ENCODE results near the gene STRBP. TPM values are rescaled to one million over a fixed set of nuclear protein-coding genes. Genes with fewer than 3 reads are reported as not detected.
"Not testable (repeated sequence)": the region's sequence is repeated elsewhere in the genome, so short reads cannot be mapped to it uniquely, and the experiment has no call there.

The STRBP gene
- total and polyA plus RNA-seq, 5 donors from 2014 or later = 14.9 to 18.2 (median 15.4) TPM

DNA sequence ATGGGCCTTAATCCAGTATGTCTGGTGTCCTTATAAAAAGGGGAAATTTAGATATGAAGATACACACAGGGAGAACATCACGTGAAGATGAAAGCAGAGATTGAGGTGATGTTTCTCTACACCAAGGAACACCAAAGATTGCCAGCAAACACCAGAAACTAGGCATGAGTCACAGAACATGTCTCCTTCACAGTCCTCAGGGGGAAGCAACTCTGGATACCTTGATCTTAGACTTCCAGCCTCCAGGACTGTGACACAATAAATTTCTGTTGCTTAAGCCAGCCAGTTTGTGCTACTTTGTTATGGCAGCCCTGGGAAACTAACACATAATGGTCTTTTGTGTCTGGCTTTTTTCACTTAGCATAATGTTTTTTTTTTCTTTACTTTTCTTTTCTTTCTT lies 41.2 kb upstream of the STRBP start:
- H3K36me3 ChIP-seq (ENCODE audit: control insufficient read depth, insufficient read depth, low read length) = no peaks in the 10 kb centered on the region
- H3K4me3 ChIP-seq (ENCODE audit: low read depth, low read length) = no peak overlapping the region
- H3K4me1 Mint-ChIP-seq = peaks cover 0 to 12% (median 7%) of the 10 kb centered on the region in 4 donors
- peaks cover 6% of the 10 kb centered on the region for H3K4me1 ChIP-seq (ENCODE audit: control insufficient read depth, insufficient read depth, low read length, poor library complexity, severe bottlenecking)
- H3K27ac Mint-ChIP-seq = no peak overlapping the region
- H3K36me3 Mint-ChIP-seq = no peaks in the 10 kb centered on the region
- no peak overlapping the region for H3K27ac ChIP-seq (ENCODE audit: insufficient read depth, low read length, poor library complexity, severe bottlenecking)
- H3K9me3 Mint-ChIP-seq = no peaks in the 10 kb centered on the region
- no peaks in the 10 kb centered on the region for H3K27me3 ChIP-seq (ENCODE audit: control insufficient read depth, insufficient read depth, low read length)
- DNase-seq (no peak), ATAC-seq (ENCODE audit: low read depth in 2 of 2) (no peak)
- H3K9me3 ChIP-seq (ENCODE audit: control insufficient read depth in 2 of 2, low read length in 2 of 2) = no peaks in the 10 kb centered on the region
- peaks cover 4% of the 10 kb centered on the region for H3K27me3 Mint-ChIP-seq
- H3K4me3 Mint-ChIP-seq = no peak overlapping the region

DNA sequence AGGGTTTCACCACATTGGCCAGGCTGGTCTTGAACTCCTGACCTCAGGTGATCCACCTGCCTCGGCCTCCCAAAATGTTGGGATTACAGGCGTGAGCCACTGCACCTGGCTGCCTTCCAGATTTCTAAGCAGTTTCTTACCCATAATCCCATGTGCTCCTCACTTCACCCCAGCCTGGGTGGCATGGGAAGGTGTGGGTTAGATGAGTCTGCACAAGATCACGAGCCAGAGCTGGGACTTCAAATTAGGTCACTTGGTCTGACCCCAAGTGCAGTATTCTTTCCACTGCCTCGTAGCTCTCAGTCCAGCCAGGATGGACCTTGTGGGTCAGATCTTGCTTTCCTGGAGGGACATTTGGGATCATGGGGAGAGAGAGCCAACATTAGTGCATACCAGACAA lies 37.5 kb upstream of the STRBP start:
- Mint-ChIP-seq H3K27ac (no peak overlapping the region), H3K4me1 (peaks cover 0 to 23% (median 11%) of the 10 kb centered on the region in 4 donors), H3K4me3 (peak overlapping the region in 1 of 4 donors; percentile 22), H3K36me3 (no peaks in the 10 kb centered on the region), H3K27me3 (peaks cover 4% of the 10 kb centered on the region), H3K9me3 (no peaks in the 10 kb centered on the region)
- no peak overlapping the region for H3K4me3 ChIP-seq (ENCODE audit: low read depth, low read length)
- no peaks in the 10 kb centered on the region for H3K27me3 ChIP-seq (ENCODE audit: control insufficient read depth, insufficient read depth, low read length)
- no peak for ATAC-seq (ENCODE audit: low read depth in 2 of 2)
- H3K27ac ChIP-seq (ENCODE audit: insufficient read depth, low read length, poor library complexity, severe bottlenecking) = no peak overlapping the region
- DNase-seq = no peak
- no peaks in the 10 kb centered on the region for H3K9me3 ChIP-seq (ENCODE audit: control insufficient read depth in 2 of 2, low read length in 2 of 2)
- no peaks in the 10 kb centered on the region for H3K36me3 ChIP-seq (ENCODE audit: control insufficient read depth, insufficient read depth, low read length)
- H3K4me1 ChIP-seq (ENCODE audit: control insufficient read depth, insufficient read depth, low read length, poor library complexity, severe bottlenecking) = peaks cover 12% of the 10 kb centered on the region

DNA sequence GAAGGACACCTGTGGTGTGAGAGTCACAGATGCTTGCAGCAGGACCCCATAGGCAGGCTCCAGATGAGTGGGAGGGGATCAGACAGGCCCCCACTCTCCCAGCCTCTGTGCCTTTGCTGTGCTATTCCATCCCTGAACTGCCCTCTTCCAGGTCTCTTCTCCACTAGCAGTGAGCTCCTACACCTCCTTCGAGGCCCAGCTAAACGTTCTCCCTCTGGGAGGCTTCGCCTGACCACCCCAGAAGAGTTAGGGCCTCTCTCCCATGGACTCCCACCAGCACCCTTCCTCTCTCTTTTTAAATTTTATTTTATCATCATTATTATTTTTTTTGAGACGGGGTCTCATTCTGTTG lies 35.9 kb upstream of the STRBP start:
- Histone ChIP-seq H3K4me1 (ENCODE audit: control insufficient read depth, insufficient read depth, low read length, poor library complexity, severe bottlenecking) (peaks cover 12% of the 10 kb centered on the region), H3K27me3 (ENCODE audit: control insufficient read depth, insufficient read depth, low read length) (no peaks in the 10 kb centered on the region), H3K27ac (ENCODE audit: insufficient read depth, low read length, poor library complexity, severe bottlenecking) (no peak overlapping the region), H3K4me3 (ENCODE audit: low read depth, low read length) (no peak overlapping the region), H3K36me3 (ENCODE audit: control insufficient read depth, insufficient read depth, low read length) (no peaks in the 10 kb centered on the region), H3K9me3 (ENCODE audit: control insufficient read depth in 2 of 2, low read length in 2 of 2) (no peaks in the 10 kb centered on the region)
- peak overlapping the region in 2 of 4 donors; percentile 72 to 86 for H3K4me3 Mint-ChIP-seq
- no peak for DNase-seq
- H3K36me3 Mint-ChIP-seq = no peaks in the 10 kb centered on the region
- peak overlapping the region; percentile 39 to 91 (median 45) for H3K27ac Mint-ChIP-seq
- H3K9me3 Mint-ChIP-seq = no peaks in the 10 kb centered on the region
- no peak for ATAC-seq (ENCODE audit: low read depth in 2 of 2)
- peaks cover 1% of the 10 kb centered on the region for H3K27me3 Mint-ChIP-seq
- peaks cover 0 to 23% (median 11%) of the 10 kb centered on the region in 4 donors for H3K4me1 Mint-ChIP-seq

DNA sequence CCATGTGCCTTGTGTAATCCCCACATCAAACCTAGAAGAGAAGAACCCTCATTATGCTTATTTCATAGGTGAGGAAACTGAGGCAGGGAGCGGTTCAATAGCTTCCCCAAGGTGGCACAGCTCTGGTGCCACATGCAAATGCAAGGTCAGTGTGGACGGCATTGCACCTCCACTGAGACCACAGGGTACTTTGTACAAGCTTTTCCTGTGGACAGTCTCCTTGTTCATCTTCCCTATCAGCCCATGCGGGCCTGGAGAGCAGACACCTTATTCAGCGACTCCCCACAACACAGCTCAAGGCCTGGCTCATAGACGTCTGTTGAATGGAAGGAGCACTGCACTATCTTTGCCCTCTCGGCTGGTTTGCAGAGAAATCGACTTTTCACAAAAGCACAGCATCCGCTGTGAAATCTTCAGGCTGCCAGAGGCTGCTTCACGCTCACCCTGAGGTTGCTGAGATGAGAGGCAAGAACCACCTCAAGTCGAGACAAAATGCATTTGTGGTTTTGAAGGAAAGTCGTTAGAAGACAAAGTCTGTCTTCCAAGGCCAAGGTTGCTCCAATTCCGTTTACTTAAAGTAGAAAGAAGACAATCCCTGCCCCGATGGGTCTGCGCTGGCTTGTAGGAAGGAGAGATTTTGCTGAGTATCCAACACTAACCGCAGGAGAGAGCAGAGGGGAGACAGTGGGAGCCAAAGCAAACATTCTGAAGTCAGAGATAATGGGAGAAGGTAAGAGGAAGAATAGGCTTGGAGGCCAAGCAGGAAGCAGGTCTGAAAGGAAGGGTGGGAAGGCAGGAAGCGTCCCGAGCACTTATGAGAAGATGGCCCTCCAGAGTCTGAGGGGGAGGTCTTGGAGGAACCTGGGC lies 34.2 kb upstream of the STRBP start:
- Mint-ChIP-seq H3K27ac (peak overlapping the region in 2 of 3 donors; percentile 2 to 7), H3K36me3 (no peaks in the 10 kb centered on the region), H3K9me3 (no peaks in the 10 kb centered on the region), H3K4me1 (peaks cover 0 to 23% (median 11%) of the 10 kb centered on the region in 4 donors), H3K4me3 (no peak overlapping the region), H3K27me3 (no peaks in the 10 kb centered on the region)
- DNase-seq (no peak), ATAC-seq (ENCODE audit: low read depth in 2 of 2) (no peak)
- peaks cover 12% of the 10 kb centered on the region for H3K4me1 ChIP-seq (ENCODE audit: control insufficient read depth, insufficient read depth, low read length, poor library complexity, severe bottlenecking)
- no peak overlapping the region for H3K27ac ChIP-seq (ENCODE audit: insufficient read depth, low read length, poor library complexity, severe bottlenecking)
- H3K4me3 ChIP-seq (ENCODE audit: low read depth, low read length) = no peak overlapping the region
- no peaks in the 10 kb centered on the region for H3K9me3 ChIP-seq (ENCODE audit: control insufficient read depth in 2 of 2, low read length in 2 of 2)
- no peaks in the 10 kb centered on the region for H3K27me3 ChIP-seq (ENCODE audit: control insufficient read depth, insufficient read depth, low read length)
- H3K36me3 ChIP-seq (ENCODE audit: control insufficient read depth, insufficient read depth, low read length) = no peaks in the 10 kb centered on the region

DNA sequence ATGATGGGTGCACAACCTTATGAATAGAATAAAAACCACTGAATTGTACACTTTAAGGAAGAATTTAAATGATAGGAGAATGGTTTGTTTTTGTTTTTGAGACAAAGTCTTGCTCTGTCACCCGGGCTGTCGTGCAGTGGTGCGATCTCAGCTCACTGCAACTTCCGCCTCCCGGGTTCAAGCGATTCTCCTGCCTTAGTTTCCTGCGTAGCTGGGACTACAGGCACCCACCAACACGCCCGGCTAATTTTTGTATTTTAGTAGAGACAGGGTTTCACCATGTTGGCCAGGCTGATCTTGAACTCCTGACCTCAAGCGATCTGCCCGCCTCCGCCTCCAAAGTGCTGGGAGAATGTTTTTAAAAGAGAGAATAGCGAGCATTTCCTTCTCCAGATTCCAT lies 33.5 kb upstream of the STRBP start:
- Mint-ChIP-seq H3K27ac (peak overlapping the region in 1 of 3 donors; percentile 7), H3K4me1 (peaks cover 0 to 23% (median 11%) of the 10 kb centered on the region in 4 donors)
- H3K36me3 ChIP-seq (ENCODE audit: control insufficient read depth, insufficient read depth, low read length); ATAC-seq (ENCODE audit: low read depth in 2 of 2); H3K27me3 ChIP-seq (ENCODE audit: control insufficient read depth, insufficient read depth, low read length); H3K4me3 Mint-ChIP-seq; H3K27me3 Mint-ChIP-seq; H3K9me3 Mint-ChIP-seq; H3K27ac ChIP-seq (ENCODE audit: insufficient read depth, low read length, poor library complexity, severe bottlenecking); H3K36me3 Mint-ChIP-seq; DNase-seq; H3K4me3 ChIP-seq (ENCODE audit: low read depth, low read length); H3K9me3 ChIP-seq (ENCODE audit: control insufficient read depth in 2 of 2, low read length in 2 of 2): not testable (repeated sequence)
- H3K4me1 ChIP-seq (ENCODE audit: control insufficient read depth, insufficient read depth, low read length, poor library complexity, severe bottlenecking) = peaks cover 12% of the 10 kb centered on the region

DNA sequence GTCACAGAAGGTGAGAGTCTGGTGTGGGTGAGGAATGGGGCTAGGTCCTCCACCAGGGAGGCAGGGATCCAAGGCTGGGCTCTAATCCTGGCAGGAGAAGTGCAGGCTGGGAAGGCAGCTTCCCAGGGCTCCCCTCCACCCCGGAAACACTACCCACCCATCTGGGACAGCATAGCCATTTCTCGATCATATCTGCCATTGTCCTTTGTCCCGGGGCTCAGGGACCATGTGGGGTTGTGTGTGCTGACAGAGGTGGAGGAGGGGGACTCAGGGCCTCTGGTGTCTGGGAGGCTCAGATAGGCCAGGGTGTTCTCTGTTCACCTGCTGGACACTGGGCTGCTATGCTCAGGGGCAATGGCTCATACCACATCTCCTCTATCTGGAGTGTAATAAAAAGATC lies 32.2 kb upstream of the STRBP start:
- Histone ChIP-seq H3K4me1 (ENCODE audit: control insufficient read depth, insufficient read depth, low read length, poor library complexity, severe bottlenecking) (peaks cover 12% of the 10 kb centered on the region), H3K27ac (ENCODE audit: insufficient read depth, low read length, poor library complexity, severe bottlenecking) (no peak overlapping the region), H3K9me3 (ENCODE audit: control insufficient read depth in 2 of 2, low read length in 2 of 2) (no peaks in the 10 kb centered on the region), H3K4me3 (ENCODE audit: low read depth, low read length) (no peak overlapping the region), H3K36me3 (ENCODE audit: control insufficient read depth, insufficient read depth, low read length) (no peaks in the 10 kb centered on the region), H3K27me3 (ENCODE audit: control insufficient read depth, insufficient read depth, low read length) (no peaks in the 10 kb centered on the region)
- no peak for DNase-seq
- peaks cover 0 to 2% (median 0%) of the 10 kb centered on the region in 7 donors for H3K9me3 Mint-ChIP-seq
- peaks cover 0 to 23% (median 11%) of the 10 kb centered on the region in 4 donors for H3K4me1 Mint-ChIP-seq
- ATAC-seq (ENCODE audit: low read depth in 2 of 2) = no peak
- no peaks in the 10 kb centered on the region for H3K36me3 Mint-ChIP-seq
- H3K27ac Mint-ChIP-seq = no peak overlapping the region
- no peak overlapping the region for H3K4me3 Mint-ChIP-seq
- no peaks in the 10 kb centered on the region for H3K27me3 Mint-ChIP-seq

DNA sequence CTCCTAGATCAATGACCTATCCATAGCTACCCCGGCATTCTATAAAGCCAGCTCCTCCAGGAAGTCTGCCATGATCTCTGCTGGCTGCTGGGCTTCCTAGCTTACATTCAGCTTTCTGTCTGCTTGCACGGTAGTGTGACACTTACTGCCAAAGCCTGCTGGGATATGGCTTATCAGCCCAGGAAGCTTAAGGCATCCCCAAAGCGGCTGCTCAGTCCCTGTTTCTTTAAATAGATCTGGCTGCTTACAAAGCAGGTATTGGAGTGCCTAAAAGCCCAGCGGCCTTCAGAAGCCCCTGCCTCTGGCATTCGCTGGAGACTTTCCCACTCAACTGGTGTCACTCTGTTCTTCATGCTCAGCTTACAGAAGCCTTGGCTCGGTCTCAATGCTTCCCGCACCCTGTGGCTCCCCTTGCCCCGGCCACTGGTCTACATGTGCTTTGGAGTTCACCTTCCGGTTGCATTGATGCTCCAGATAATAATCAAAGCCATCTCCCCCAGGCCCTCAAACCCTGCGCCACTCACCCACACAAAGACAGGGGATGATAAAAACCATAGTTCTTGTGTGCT lies 31.3 kb upstream of the STRBP start:
- Histone ChIP-seq H3K9me3 (ENCODE audit: control insufficient read depth in 2 of 2, low read length in 2 of 2) (no peaks in the 10 kb centered on the region), H3K4me3 (ENCODE audit: low read depth, low read length) (no peak overlapping the region), H3K27me3 (ENCODE audit: control insufficient read depth, insufficient read depth, low read length) (no peaks in the 10 kb centered on the region), H3K27ac (ENCODE audit: insufficient read depth, low read length, poor library complexity, severe bottlenecking) (no peak overlapping the region), H3K4me1 (ENCODE audit: control insufficient read depth, insufficient read depth, low read length, poor library complexity, severe bottlenecking) (peaks cover 6% of the 10 kb centered on the region), H3K36me3 (ENCODE audit: control insufficient read depth, insufficient read depth, low read length) (no peaks in the 10 kb centered on the region)
- no peaks in the 10 kb centered on the region for H3K27me3 Mint-ChIP-seq
- H3K36me3 Mint-ChIP-seq = no peaks in the 10 kb centered on the region
- no peak overlapping the region for H3K4me3 Mint-ChIP-seq
- H3K4me1 Mint-ChIP-seq = peaks cover 0 to 15% (median 5%) of the 10 kb centered on the region in 4 donors
- ATAC-seq (ENCODE audit: low read depth in 2 of 2) = no peak
- H3K9me3 Mint-ChIP-seq = peaks cover 0 to 2% (median 0%) of the 10 kb centered on the region in 7 donors
- DNase-seq = no peak
- no peak overlapping the region for H3K27ac Mint-ChIP-seq

DNA sequence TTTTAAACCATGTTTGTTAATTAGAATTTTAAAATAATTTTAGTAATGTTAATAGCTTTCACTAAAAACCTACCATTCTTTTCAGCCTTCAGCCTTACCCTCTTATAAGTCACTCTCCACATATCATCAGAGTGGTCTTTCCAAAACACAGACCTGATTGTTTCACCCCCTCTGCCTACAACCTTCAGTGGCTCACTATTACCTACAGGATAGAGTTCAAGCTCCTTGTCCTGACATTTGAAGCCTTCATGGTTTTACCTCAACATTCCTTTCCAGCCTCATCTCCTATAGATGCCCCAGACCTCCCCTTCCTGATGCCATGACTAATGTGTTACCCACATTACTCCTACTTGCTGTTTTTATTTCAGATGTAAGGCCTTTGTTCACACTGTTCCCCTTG lies 27.8 kb upstream of the STRBP start:
- Histone ChIP-seq H3K4me3 (ENCODE audit: low read depth, low read length) (no peak overlapping the region), H3K9me3 (ENCODE audit: control insufficient read depth in 2 of 2, low read length in 2 of 2) (no peaks in the 10 kb centered on the region), H3K4me1 (ENCODE audit: control insufficient read depth, insufficient read depth, low read length, poor library complexity, severe bottlenecking) (no peaks in the 10 kb centered on the region), H3K27me3 (ENCODE audit: control insufficient read depth, insufficient read depth, low read length) (no peaks in the 10 kb centered on the region), H3K36me3 (ENCODE audit: control insufficient read depth, insufficient read depth, low read length) (no peaks in the 10 kb centered on the region), H3K27ac (ENCODE audit: insufficient read depth, low read length, poor library complexity, severe bottlenecking) (no peak overlapping the region)
- peaks cover 0 to 2% (median 0%) of the 10 kb centered on the region in 7 donors for H3K9me3 Mint-ChIP-seq
- DNase-seq (no peak), ATAC-seq (ENCODE audit: low read depth in 2 of 2) (no peak)
- no peaks in the 10 kb centered on the region for H3K4me1 Mint-ChIP-seq
- H3K27me3 Mint-ChIP-seq = no peaks in the 10 kb centered on the region
- no peaks in the 10 kb centered on the region for H3K36me3 Mint-ChIP-seq
- H3K27ac Mint-ChIP-seq = no peak overlapping the region
- H3K4me3 Mint-ChIP-seq = no peak overlapping the region

Measured in CD4-positive, CD25-positive, alpha-beta regulatory T cell (primary cell).